ENCODE measurements around the gene SLC2A3.
"Not testable (repeated sequence)": the region's sequence is repeated elsewhere in the genome, so short reads cannot be mapped to it uniquely, and the experiment has no call there.

Gene SLC2A3

GRCh38 chr12:7948589-7949260, 12.7 kb upstream of the SLC2A3 start:
- H3K9ac ChIP-seq (ENCODE audit: low read depth, low read length): no peak overlapping the region
- no peak overlapping the region for H3K4me2 ChIP-seq (ENCODE audit: low read length)
- no peak overlapping the region for H3K4me3 ChIP-seq (ENCODE audit: low read length)
- no peaks in the 10 kb centered on the region for H3K9me3 ChIP-seq (replicated peaks; ENCODE audit: low read length)
- no peaks in the 10 kb centered on the region for H3K36me3 ChIP-seq (ENCODE audit: insufficient read depth, low read length)
- no peaks in the 10 kb centered on the region for H3K27me3 ChIP-seq (ENCODE audit: control insufficient read depth, insufficient read depth, low read length)
- no peaks in the 10 kb centered on the region for H3K4me1 ChIP-seq (ENCODE audit: control insufficient read depth, insufficient read depth, low read length)

GRCh38 chr12:7947011-7947410, 11.0 kb upstream of the SLC2A3 start:
- no peak overlapping the region for H3K4me2 ChIP-seq (ENCODE audit: low read length)
- H3K36me3 ChIP-seq (ENCODE audit: insufficient read depth, low read length): no peaks in the 10 kb centered on the region
- H3K27me3 ChIP-seq (ENCODE audit: control insufficient read depth, insufficient read depth, low read length): no peaks in the 10 kb centered on the region
- H3K4me1 ChIP-seq (ENCODE audit: control insufficient read depth, insufficient read depth, low read length): no peaks in the 10 kb centered on the region
- H3K9me3 ChIP-seq (replicated peaks; ENCODE audit: low read length): no peaks in the 10 kb centered on the region
- no peak overlapping the region for H3K9ac ChIP-seq (ENCODE audit: low read depth, low read length)
- no peak overlapping the region for H3K4me3 ChIP-seq (ENCODE audit: low read length)

GRCh38 chr12:7944760-7945159, 8.8 kb upstream of the SLC2A3 start:
- not testable (repeated sequence) for H3K4me1 ChIP-seq (ENCODE audit: control insufficient read depth, insufficient read depth, low read length); H3K36me3 ChIP-seq (ENCODE audit: insufficient read depth, low read length); H3K9ac ChIP-seq (ENCODE audit: low read depth, low read length); H3K27me3 ChIP-seq (ENCODE audit: control insufficient read depth, insufficient read depth, low read length); H3K4me3 ChIP-seq (ENCODE audit: low read length); H3K9me3 ChIP-seq (replicated peaks; ENCODE audit: low read length); H3K4me2 ChIP-seq (ENCODE audit: low read length)

GRCh38 chr12:7940906-7941305, 4.9 kb upstream of the SLC2A3 start:
- Histone ChIP-seq H3K36me3 (ENCODE audit: insufficient read depth, low read length) (no peaks in the 10 kb centered on the region), H3K27me3 (ENCODE audit: control insufficient read depth, insufficient read depth, low read length) (no peaks in the 10 kb centered on the region), H3K9ac (ENCODE audit: low read depth, low read length) (no peak overlapping the region), H3K4me2 (ENCODE audit: low read length) (no peak overlapping the region), H3K4me3 (ENCODE audit: low read length) (no peak overlapping the region), H3K4me1 (ENCODE audit: control insufficient read depth, insufficient read depth, low read length) (peaks cover 6% of the 10 kb centered on the region), H3K9me3 (replicated peaks; ENCODE audit: low read length) (no peaks in the 10 kb centered on the region)

- Histone ChIP-seq H3K27me3 (ENCODE audit: control insufficient read depth, insufficient read depth, low read length) (no peaks in the 10 kb centered on the region), H3K9ac (ENCODE audit: low read depth, low read length) (peak overlapping the region; percentile 27), H3K9me3 (replicated peaks; ENCODE audit: low read length) (no peaks in the 10 kb centered on the region), H3K36me3 (ENCODE audit: insufficient read depth, low read length) (peaks cover 1% of the 10 kb centered on the region), H3K4me2 (ENCODE audit: low read length) (peak overlapping the region; percentile 1), H3K4me1 (ENCODE audit: control insufficient read depth, insufficient read depth, low read length) (peaks cover 15% of the 10 kb centered on the region), H3K4me3 (ENCODE audit: low read length) (no peak overlapping the region)
Observed at GRCh38 chr12:7937833-7938506, 2.0 kb upstream of the SLC2A3 start.

- Histone ChIP-seq H3K9me3 (replicated peaks; ENCODE audit: low read length) (no peaks in the 10 kb centered on the region), H3K4me1 (ENCODE audit: control insufficient read depth, insufficient read depth, low read length) (peaks cover 15% of the 10 kb centered on the region), H3K4me3 (ENCODE audit: low read length) (peak overlapping the region; percentile 81), H3K27me3 (ENCODE audit: control insufficient read depth, insufficient read depth, low read length) (no peaks in the 10 kb centered on the region), H3K4me2 (ENCODE audit: low read length) (peak overlapping the region; percentile 84), H3K9ac (ENCODE audit: low read depth, low read length) (peak overlapping the region; percentile 91), H3K36me3 (ENCODE audit: insufficient read depth, low read length) (peaks cover 31% of the 10 kb centered on the region)
Observed at GRCh38 chr12:7934889-7935492, 996 bp downstream of the SLC2A3 start.

GRCh38 chr12:7934091-7934888, 1.7 kb downstream of the SLC2A3 start:
- no peaks in the 10 kb centered on the region for H3K27me3 ChIP-seq (ENCODE audit: control insufficient read depth, insufficient read depth, low read length)
- H3K36me3 ChIP-seq (ENCODE audit: insufficient read depth, low read length): peaks cover 35% of the 10 kb centered on the region
- no peaks in the 10 kb centered on the region for H3K9me3 ChIP-seq (replicated peaks; ENCODE audit: low read length)
- H3K4me3 ChIP-seq (ENCODE audit: low read length): peak overlapping the region; percentile 81
- peak overlapping the region; percentile 84 for H3K4me2 ChIP-seq (ENCODE audit: low read length)
- H3K4me1 ChIP-seq (ENCODE audit: control insufficient read depth, insufficient read depth, low read length): peaks cover 15% of the 10 kb centered on the region
- peak overlapping the region; percentile 91 for H3K9ac ChIP-seq (ENCODE audit: low read depth, low read length)

GRCh38 chr12:7933255-7933726, 2.7 kb downstream of the SLC2A3 start:
- Histone ChIP-seq H3K4me2 (ENCODE audit: low read length) (peak overlapping the region; percentile 84), H3K4me1 (ENCODE audit: control insufficient read depth, insufficient read depth, low read length) (peaks cover 14% of the 10 kb centered on the region), H3K27me3 (ENCODE audit: control insufficient read depth, insufficient read depth, low read length) (no peaks in the 10 kb centered on the region), H3K4me3 (ENCODE audit: low read length) (peak overlapping the region; percentile 81), H3K9ac (ENCODE audit: low read depth, low read length) (peak overlapping the region; percentile 91), H3K9me3 (replicated peaks; ENCODE audit: low read length) (no peaks in the 10 kb centered on the region), H3K36me3 (ENCODE audit: insufficient read depth, low read length) (peaks cover 44% of the 10 kb centered on the region)

- not testable (repeated sequence) for H3K4me1 ChIP-seq (ENCODE audit: control insufficient read depth, insufficient read depth, low read length); H3K9me3 ChIP-seq (replicated peaks; ENCODE audit: low read length); H3K27me3 ChIP-seq (ENCODE audit: control insufficient read depth, insufficient read depth, low read length); H3K9ac ChIP-seq (ENCODE audit: low read depth, low read length); H3K4me3 ChIP-seq (ENCODE audit: low read length)
- Histone ChIP-seq H3K4me2 (ENCODE audit: low read length) (peak overlapping the region; percentile 8), H3K36me3 (ENCODE audit: insufficient read depth, low read length) (peaks cover 48% of the 10 kb centered on the region)
Observed at GRCh38 chr12:7932599-7933240, 3.3 kb downstream of the SLC2A3 start.

GRCh38 chr12:7929083-7929792, 6.7 kb downstream of the SLC2A3 start:
- H3K27me3 ChIP-seq (ENCODE audit: control insufficient read depth, insufficient read depth, low read length): no peaks in the 10 kb centered on the region
- peaks cover 9% of the 10 kb centered on the region for H3K4me1 ChIP-seq (ENCODE audit: control insufficient read depth, insufficient read depth, low read length)
- no peak overlapping the region for H3K9ac ChIP-seq (ENCODE audit: low read depth, low read length)
- no peaks in the 10 kb centered on the region for H3K9me3 ChIP-seq (replicated peaks; ENCODE audit: low read length)
- no peak overlapping the region for H3K4me2 ChIP-seq (ENCODE audit: low read length)
- no peak overlapping the region for H3K4me3 ChIP-seq (ENCODE audit: low read length)
- H3K36me3 ChIP-seq (ENCODE audit: insufficient read depth, low read length): peaks cover 73% of the 10 kb centered on the region

Data from skeletal muscle satellite cell (primary cell).